GOT3 (cell line): ENCODE data around the gene BAIAP2.
"Not testable (repeated sequence)": the region's sequence is repeated elsewhere in the genome, so short reads cannot be mapped to it uniquely, and the experiment has no call there.

Experiments used
- DNase-seq: peaks from one replicate; lab custom pipeline; 2025; ENCODE audit warnings: mixed read lengths; lab: John Stamatoyannopoulos, UW

Gene BAIAP2

DNA sequence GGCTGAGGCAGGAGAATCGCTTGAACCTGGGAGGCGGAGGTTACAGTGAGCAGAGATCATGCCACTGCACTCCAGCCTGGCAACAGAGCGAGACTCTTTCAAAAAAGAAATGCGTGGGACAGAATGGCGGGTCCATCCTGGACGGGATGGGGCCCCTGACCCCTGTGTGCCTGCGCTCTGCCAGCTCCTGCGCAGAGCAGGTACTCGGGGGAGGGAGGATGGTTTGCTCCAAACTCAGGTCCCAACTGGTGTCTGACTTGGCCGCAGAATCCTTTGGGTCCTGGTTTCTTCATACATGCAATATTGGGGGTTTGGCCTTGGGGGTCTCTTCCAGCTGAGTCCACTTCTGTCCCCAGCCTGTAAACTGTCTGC lies 33.0 kb upstream of the BAIAP2 start:
- DNase-seq, result no peak

DNA sequence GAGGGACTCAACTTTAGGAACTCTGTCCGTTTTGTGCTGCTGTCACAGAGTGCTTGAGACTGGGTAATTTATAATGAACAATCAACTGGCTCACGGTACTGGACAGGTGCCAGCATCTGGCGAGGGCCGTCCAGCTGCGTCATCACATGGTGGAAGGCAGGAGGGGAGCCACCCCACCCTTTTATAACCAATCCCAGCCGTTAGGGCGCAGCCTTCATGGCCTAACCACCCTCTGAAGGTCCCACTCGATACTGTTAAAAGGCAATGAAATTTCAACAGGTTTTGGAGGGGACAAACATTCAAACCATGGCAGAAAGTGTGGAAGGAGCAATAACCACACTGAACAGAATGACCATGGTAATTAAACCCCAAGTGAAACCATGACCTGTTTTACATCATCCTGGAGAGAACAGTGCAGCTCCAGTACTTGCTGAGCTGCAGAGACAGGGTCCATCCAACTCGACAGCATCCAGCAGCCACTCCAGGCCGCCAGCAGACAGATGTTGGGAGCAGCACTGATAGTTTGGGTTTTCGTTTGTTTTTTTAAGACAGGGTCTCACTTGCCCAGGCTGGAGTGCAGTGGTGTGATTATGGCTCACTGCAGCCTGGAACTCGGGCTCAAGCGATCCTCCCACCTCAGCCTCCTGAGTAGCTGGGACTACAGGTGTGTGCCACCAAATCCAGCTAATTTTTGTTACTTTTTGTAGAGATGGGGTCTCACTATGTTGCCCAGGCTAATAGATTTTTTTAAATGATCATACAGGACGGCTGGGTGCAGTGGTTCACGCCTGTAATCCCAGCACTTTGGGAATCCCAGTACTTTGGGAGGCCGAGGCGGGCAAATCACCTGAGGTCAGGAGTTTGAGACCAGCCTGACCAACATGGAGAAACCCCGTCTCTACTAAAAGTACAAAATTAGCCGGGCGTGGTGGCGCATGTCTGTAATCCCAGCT lies 32.3 kb upstream of the BAIAP2 start:
- DNase-seq, result no peak

DNA sequence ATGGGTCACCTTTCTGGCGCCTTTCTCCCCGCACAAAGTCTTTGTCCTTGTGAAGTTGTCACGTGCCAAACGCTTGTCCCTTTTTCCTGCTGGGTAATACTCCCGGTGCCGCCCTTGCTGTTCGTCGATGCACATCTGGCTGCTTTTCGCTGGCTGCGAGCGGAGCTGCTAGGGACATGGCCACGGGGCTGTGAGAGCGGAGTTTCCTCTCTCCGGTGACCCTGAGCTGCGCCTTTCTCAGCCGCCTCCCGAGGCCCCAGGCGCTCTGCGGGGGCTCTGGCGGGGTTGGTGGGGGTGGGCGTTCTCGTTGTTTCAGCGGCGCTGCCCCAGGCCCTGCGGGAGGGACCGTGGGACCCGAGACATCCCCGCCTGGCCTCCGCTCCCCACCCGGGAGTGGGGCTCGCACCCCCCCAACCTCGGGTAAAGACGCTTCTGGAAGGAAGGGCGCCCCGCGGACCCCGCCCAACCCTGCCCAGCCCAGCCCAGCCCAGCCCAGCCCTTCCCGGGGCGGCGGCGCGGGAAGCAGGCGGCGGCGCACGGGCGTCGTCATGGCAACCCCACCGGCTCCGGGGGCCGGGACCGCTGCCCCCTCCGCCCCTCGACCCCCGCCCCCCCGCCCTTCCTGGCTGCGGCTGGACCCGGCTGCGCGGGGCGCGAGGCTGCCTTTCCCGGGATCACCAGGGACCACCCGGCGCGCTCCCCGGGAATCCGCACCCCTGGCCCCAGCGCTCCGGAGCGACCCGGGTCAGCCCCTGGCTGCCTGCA lies 31.1 kb upstream of the BAIAP2 start:
- no peak for DNase-seq

DNA sequence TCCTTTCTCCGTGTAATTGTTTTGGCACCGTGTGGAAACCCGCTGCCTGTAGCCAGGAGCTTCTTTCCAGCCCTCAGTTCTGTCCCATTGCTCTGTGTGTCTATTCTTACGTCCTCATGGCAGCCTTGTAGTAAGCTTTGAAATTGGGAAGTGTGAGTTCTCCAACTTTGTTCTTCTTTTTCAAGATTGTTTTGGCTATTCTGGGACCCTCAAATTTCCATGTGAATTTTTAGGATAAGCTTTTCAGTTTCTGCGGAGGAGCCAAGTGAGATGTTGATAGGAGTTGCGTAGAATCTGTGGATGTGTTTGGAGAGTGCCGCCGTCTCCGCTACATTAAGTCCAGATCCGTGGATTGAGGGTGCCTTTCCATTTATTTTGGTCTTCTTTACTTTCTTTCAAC lies 28.1 kb upstream of the BAIAP2 start:
- DNase-seq, result no peak

DNA sequence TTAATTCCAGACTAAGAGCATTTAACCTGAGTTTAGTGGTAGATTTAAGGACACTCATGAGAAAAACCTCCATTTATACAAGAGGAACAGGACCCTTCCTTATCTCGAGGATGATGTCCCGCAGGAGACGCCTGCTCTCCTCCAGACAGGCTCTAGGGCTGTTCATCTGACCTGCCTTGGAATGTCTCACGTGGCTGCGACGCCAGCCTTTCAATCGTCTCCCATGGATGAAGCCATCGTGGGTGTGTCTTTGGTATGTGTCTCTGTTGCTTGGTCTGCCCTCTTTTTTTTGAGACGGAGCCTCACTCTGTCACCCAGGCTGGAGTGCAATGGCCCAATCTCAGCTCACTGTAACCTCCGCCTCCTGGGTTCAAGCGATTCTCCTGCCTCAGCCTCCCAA lies 26.8 kb upstream of the BAIAP2 start:
- no peak for DNase-seq

DNA sequence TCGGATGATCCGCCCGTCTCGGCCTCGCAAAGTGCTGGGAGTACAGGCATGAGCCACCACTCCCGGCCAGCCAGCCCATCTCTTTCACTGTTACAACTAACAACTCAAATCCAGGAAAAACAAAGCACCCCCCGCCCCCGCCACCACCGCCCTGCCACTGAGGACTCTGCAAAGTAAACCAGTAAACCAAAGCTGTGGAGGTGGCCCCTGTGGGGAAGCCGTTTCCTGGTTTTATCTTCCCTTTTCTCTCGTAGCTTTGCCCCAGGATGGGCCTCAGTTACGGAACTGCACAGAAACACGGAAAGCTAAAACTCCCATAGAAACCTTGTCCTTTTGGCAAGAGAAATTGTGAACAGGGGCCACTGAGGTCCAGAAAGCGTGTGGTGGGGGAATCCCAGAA lies 25.8 kb upstream of the BAIAP2 start:
- no peak for DNase-seq

DNA sequence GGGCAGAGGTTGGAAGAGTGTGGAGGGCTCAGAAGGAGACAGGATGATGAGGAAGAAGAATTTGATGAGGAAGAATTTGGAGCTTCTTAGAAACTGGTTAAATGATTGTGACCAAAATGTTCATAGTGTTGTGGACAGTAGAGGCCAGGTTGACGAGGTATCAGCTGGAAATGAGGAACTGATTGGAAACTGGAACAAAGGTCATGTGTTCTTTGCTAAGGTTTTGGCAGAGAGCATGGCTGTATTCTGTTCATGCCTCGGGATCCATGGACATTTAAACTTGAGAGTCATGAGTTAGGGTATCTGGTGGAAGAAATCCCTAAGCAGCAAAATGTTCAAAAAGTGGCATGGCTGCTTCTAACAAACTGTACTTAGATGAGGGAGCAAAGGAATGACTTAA lies 24.0 kb upstream of the BAIAP2 start:
- no peak for DNase-seq

DNA sequence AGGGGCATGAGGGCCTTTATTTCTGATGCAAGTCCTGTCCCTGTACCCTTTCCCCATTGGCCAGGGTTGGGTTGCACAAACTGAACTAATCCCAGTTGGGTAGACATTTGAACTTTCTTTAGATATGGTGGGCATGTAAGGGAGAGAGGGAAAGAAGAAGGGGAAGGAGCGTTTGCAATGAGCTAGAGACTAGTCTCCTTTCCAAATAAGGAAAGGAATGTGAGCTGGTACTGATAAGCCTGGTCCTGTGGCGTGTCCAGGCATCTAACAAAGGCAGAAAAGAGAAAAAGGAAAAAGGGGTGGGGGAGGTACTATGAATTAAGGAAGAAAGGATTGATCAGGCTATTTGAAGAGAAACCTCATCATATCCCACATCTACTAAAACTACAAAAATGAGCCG lies 23.0 kb upstream of the BAIAP2 start:
- no peak for DNase-seq

DNA sequence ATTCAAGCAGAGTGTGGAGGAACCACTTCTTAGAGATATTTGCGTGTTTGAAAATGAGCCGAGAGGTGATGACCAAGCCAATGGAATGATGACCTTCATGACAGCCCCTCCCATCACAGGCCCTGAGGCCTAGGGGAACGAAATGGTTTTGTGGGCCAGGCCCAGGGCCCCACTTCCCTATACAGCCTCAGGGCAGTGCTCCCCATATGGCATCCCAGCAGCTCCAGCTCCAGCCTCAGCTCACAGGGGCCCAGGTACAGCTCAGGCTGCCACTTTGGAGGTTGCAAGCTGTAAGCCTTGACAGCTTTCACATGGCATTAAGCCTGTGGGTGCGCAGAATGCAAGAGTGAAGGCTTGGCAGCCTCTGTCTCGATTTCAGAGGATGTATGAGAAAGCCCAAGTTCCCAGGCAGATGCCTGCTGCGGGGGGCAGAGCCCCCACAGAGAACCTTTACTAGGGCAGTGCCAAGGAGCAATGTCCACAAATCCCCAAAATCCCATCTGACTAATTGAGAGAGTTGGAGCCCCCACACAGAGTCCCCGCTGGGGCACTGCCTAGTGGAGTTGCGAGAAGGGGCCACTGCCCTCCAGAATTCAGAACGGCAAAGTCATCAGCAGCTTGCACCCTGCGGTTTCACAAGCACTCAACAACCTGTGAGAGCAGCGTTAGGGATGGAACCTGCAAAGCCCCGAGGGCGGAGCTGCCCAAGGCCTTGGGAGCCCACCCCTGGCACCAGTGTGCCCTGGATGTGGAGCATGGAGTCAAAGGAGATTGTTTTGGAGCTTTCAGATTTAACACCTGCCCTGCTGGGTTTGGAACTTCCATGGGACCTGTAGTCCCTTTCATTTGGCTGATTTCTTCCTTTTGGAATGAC lies 22.1 kb upstream of the BAIAP2 start:
- no peak for DNase-seq

DNA sequence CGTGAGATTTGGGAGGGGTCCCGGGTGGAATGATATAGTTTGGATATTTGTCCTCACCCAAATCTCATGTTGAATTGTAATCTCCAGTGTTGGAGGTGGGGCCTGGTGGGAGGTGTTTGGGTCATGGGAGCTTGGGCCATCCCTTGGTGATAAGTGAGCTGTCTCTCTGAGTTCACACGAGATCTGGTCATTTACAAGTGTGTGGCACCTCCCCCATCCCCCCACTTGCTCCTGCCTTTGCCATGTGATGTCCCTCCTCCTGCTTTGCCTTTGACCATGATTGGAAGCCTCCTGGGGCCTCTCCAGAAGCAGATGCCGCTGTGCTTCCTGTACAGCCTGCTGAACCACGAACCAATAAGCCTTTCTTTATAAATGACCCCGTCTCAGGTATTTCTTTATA lies 21.3 kb upstream of the BAIAP2 start:
- DNase-seq, result no peak

DNA sequence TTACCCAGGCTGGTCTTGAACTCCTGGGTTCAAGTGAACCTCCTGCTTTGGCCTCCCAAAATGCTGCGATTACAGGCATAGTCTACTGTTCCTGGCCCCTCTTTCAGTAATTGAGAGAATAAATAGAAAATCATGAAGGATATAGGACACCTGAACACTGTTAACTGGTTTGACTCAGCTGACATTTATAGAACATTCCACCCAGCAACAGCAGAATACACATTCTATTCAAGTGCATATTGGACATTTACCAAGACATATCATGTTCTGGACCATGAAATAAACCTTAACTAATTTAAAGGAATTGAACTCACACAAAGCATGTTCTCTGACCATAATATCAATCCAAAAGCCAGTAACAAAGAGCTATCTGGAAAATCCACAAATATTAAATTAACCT lies 19.8 kb upstream of the BAIAP2 start:
- no peak for DNase-seq

DNA sequence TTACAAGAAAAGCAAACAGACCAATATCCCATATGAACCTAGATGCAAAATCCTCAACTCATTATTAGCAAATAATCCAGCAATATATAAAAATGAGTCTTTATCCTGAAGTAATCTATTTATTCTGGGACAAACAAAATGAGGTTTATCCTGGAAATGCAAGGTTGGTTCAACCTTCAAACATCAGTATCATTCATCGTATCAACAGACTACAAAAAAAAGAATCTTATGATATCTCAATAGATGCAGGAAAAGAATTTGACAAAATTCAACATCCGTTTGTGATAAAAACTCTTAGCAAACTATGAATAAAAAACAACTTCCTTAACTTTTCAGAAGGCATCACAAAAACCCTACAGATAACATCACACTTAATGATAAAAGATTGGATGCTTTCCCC lies 18.4 kb upstream of the BAIAP2 start:
- DNase-seq, result no peak

DNA sequence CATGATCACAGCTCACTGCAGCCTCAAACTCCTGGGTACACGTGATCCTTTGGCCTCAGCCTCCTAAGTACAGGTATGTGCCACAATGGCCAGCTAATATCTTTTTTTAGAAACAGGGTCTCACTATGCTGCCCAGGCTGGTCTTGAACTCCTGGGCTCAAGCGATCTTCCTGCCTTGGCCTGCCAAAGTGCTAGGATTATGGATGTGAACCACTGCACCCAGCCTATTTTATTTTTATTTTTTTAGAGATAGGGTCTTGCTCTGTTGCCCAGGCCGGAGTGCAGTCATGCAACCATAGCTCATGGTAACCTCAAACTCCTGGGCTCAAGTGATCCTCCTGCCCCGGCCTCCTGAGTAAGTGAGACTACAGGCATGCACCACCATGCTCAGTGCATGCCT lies 17.6 kb upstream of the BAIAP2 start:
- DNase-seq, result not testable (repeated sequence)

DNA sequence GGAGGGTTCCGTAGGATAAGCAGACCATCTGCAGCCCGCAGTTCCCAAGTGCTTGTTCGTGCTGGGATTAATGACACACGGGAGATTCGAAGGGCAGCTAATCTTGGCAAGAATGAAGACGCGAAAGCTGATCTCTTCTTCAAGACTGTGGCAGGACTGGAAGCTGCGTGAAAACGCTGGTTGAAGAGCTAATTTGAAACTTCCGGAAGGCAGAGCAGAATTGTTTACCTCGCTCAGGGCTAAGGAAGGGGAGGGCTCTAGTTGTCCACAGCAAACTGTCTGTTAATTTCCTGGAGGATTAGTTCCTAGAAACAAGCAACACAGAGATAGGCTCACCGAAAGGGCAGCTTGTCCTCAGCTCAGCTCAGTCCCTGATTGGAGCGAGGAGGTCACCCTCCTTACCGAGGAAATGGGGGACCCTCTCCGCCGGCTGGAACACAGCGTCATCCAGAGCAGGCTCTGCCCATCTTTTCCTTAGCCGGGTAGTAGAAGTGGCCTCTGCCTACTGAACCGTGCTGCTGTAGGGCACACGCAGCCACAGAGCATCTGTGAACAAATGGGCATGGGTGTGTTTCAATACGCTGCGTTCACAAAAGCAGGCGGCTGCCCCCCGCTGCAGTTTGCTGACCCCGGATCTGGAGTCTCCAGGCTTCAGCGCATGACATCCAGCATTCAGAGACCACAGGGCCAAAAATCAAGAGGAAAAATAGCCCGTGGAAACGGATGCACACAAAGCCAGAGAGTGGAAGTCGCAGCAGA lies 16.7 kb upstream of the BAIAP2 start:
- no peak for DNase-seq

DNA sequence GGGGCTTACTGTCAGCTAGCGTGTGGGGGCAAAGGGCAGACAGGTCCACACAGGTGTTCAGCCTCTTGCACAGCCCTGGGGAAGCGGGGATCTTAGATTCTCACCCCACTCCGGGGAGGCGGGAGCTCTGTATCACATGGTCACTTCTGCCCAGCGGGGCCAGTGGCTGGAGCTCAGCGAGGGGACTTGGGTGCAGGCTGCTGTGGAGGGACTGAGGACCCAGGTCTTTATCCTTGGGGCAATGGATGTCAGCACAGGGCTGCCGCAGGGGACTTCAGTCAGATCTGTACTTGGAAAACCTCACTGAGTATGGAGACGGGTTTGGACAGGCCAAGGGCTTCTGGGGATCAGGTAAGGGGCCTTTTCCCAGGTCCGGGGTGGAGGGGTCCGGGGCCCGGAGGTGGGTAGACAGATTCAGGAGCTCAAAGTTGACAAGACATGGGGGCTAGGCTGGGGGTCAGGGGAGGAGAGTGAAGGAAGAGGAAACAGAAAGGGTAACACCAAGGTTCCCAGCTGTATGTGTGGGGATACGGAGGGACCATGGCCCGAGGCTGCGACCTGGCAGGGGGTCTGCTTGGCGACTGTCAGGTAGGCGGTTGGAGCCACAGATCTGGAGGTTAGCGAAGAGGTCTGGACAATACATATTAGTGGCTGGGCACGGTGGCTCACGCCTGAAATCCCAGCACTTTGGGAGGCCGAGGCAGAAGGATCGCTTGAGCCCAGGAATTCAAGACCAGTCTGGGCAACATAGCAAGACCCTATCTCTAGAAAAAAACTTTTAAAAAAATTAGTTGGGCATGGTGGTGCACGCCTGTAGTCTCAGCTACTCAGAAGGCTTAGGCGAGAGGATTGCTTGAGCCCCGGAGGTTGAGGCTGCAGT lies 15.1 kb upstream of the BAIAP2 start:
- no peak for DNase-seq

DNA sequence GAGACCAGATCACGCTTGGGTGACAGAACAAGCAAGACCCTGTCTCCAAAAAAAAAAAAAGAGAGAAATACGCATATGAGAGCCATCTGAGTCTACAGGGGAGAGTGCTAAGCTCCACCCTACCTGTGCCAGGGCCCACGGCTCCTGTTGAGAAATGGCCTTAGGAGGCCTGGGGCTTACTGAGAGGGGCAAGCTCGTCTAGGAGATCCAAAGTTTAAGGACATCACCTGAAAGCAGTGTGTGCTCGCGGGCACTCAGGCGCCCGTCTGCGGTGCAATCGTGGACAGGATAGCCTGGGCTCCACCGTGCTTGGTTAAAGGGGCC lies 14.5 kb upstream of the BAIAP2 start:
- DNase-seq, result no peak

DNA sequence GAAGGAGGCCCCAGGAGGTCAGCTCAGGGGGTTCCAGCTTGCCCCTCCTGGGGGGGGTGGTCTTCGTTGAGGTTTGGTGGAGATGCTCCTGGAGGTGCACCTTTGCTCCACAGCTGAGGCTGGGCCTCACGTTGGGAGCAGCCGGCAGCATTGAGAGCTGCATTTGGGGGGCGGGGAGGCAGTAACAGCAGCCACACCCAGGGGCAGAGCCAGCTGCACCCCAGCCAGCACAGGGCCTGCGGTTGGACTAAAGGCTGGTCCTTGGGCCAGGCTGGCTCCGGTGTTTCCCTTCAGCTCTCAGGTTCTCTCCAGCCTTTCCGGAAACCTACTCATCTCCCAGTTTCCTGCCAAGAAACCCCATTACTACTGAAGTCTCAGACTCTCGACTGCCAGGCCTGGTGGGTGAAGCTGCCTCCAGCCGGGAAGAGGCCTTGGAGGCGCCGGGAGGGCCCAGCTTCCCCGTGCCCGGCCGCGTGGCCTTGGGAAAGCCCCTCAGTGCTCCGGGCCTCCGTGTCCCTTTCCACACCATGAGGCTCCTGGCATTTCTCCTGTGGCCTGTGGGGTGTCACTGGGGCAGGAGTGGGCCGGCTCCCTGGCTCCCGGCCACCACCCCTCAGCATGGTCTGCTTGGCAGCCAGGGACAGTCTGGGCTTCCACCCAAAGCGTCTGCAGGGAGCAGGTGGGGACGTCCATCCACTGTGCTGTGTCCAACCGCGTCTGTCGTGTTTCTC lies 14.0 kb upstream of the BAIAP2 start:
- no peak for DNase-seq

DNA sequence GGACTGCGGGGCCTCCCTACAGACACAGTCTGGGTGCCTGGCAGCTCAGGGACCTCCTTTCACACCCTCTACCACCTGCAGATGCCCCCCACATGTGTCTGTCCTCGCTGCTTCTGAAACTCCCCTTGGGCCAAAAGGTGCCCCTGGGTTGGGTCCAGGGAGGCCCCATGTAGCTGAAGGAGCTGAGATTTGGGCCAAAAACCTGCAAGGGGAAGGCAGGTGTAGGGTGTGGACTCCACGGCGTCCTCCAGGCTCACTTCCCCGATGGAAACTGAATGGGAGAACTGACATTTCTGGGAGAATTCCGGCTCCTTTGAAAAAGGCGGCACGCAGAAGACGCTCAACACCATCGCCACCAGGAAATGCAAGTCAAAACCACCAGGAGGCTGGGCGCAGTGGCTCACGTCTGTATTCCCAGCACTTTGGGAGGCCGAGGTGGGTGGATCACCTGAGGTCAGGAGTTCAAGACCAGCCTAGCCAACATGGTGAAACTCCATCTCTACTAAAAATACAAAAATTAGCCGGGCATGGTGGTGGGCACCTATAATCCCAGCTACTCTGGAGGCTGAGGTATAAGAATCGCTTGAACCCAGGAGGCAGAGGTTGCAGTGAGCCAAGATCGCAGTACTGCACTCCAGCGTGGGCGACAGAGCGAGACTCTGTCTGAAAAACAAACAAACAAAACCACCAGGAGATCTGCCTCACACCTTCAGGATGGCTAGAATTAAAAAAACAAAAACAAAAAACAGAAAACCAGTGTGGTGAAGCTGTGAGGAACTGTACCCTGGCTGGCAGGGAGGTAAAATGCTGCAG lies 13.2 kb upstream of the BAIAP2 start:
- no peak for DNase-seq

DNA sequence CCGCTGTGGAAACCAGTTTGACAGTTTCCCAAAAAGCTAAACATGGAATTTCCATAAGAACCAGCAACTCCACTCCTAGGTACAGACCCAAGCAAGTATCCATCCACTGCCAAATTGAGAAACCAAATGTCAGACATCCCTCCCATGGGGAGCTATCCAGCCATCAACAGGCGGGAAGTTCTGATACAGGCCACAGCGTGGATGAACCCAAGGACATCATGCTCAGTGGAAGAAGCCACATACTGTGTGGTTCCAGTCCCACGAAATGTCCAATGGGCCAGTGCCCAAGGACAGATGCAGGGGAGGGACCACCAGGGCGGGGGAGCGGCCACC lies 12.6 kb upstream of the BAIAP2 start:
- DNase-seq, result no peak
